ENCODE results near the gene MYH14.

MYH14 gene

GRCh38 chr19:50252887-50253268 is 49.5 kb downstream of the MYH14 start:
- H3K27me3 ChIP-seq (ENCODE audit: control insufficient read depth, low read length) = no peaks in the 10 kb centered on the region
- H3K36me3 ChIP-seq (ENCODE audit: control insufficient read depth, low read length) = no peaks in the 10 kb centered on the region
- H3K27ac ChIP-seq (ENCODE audit: low read depth, low read length) = no peak overlapping the region
- H3K9me3 ChIP-seq (ENCODE audit: control insufficient read depth, insufficient read depth, low read length) = peaks cover 7% of the 10 kb centered on the region
- no peaks in the 10 kb centered on the region for H4K20me1 ChIP-seq (ENCODE audit: control insufficient read depth, insufficient read depth, low read depth, low read length)
- no peaks in the 10 kb centered on the region for H3K4me1 ChIP-seq (ENCODE audit: control insufficient read depth, low read length)
- no peaks in the 10 kb centered on the region for H3K9me2 ChIP-seq (replicated peaks; ENCODE audit: control insufficient read depth, low read length)
- TF ChIP-seq EZH2phosphoT487 (IDR thresholded peaks at IDR 0.05; ENCODE audit: borderline replicate concordance, low read length) (no peak), CTCF (IDR thresholded peaks at IDR 0.05; ENCODE audit: low read depth, low read length, poor library complexity, severe bottlenecking) (no peak)
- H3K4me3 ChIP-seq (ENCODE audit: low read length) = no peak overlapping the region
- H3K4me2 ChIP-seq (ENCODE audit: low read length) = no peak overlapping the region
- H3K79me2 ChIP-seq (ENCODE audit: control insufficient read depth, low read length) = no peaks in the 10 kb centered on the region
- no peaks in the 10 kb centered on the region for H3F3A ChIP-seq (ENCODE audit: control insufficient read depth, insufficient read depth)

DNA sequence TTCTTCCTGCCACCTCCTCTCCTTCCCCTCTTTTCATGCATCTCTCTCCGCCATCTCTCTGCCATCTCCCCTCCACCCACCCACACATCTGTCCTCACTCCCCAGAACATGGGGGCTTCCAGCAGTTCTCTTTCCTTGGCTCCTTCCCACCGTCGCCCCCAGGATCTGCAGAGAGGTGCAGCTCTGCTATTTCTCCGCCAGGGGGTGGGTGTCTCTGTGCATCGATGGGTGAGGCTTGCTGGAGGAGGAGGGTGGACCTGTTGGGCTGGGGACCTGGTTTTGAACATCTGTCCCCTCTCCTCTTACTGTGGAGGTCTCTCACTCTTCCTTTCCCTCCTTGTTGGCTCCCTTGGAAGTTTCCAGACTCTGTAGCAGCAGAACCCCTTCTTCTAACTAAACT is 51.7 kb downstream of the MYH14 start:
- Histone ChIP-seq H3K27me3 (ENCODE audit: control insufficient read depth, low read length) (no peaks in the 10 kb centered on the region), H3K36me3 (ENCODE audit: control insufficient read depth, low read length) (no peaks in the 10 kb centered on the region), H3K79me2 (ENCODE audit: control insufficient read depth, low read length) (no peaks in the 10 kb centered on the region), H3K9me2 (replicated peaks; ENCODE audit: control insufficient read depth, low read length) (no peaks in the 10 kb centered on the region), H3K4me2 (ENCODE audit: low read length) (no peak overlapping the region), H3K9me3 (ENCODE audit: control insufficient read depth, insufficient read depth, low read length) (peaks cover 7% of the 10 kb centered on the region), H4K20me1 (ENCODE audit: control insufficient read depth, insufficient read depth, low read depth, low read length) (no peaks in the 10 kb centered on the region), H3K27ac (ENCODE audit: low read depth, low read length) (no peak overlapping the region), H3F3A (ENCODE audit: control insufficient read depth, insufficient read depth) (no peaks in the 10 kb centered on the region), H3K4me1 (ENCODE audit: control insufficient read depth, low read length) (no peaks in the 10 kb centered on the region), H3K4me3 (ENCODE audit: low read length) (no peak overlapping the region)
- TF ChIP-seq EZH2phosphoT487 (IDR thresholded peaks at IDR 0.05; ENCODE audit: borderline replicate concordance, low read length) = no peak
- peak; percentile 74 for TF ChIP-seq CTCF (IDR thresholded peaks at IDR 0.05; ENCODE audit: low read depth, low read length, poor library complexity, severe bottlenecking)

DNA sequence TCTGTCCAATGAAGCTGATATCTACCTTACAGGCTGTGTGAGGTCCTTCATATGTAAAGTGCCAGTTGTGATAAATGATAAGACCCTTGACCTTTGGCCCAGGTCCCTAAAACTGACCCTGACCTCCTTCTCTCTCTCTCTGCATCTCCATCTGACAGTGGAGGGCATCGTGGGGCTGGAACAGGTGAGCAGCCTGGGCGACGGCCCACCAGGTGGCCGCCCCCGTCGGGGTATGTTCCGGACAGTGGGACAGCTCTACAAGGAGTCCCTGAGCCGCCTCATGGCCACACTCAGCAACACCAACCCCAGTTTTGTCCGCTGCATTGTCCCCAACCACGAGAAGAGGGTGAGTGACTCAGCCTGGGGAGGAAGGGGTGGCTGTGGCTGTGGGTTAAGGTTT is 53.7 kb downstream of the MYH14 start:
- Histone ChIP-seq H3K79me2 (ENCODE audit: control insufficient read depth, low read length) (no peaks in the 10 kb centered on the region), H3K9me3 (ENCODE audit: control insufficient read depth, insufficient read depth, low read length) (peaks cover 7% of the 10 kb centered on the region), H4K20me1 (ENCODE audit: control insufficient read depth, insufficient read depth, low read depth, low read length) (no peaks in the 10 kb centered on the region), H3K36me3 (ENCODE audit: control insufficient read depth, low read length) (no peaks in the 10 kb centered on the region), H3K4me2 (ENCODE audit: low read length) (no peak overlapping the region), H3K27ac (ENCODE audit: low read depth, low read length) (no peak overlapping the region), H3K4me1 (ENCODE audit: control insufficient read depth, low read length) (no peaks in the 10 kb centered on the region), H3F3A (ENCODE audit: control insufficient read depth, insufficient read depth) (no peaks in the 10 kb centered on the region), H3K4me3 (ENCODE audit: low read length) (no peak overlapping the region), H3K27me3 (ENCODE audit: control insufficient read depth, low read length) (no peaks in the 10 kb centered on the region), H3K9me2 (replicated peaks; ENCODE audit: control insufficient read depth, low read length) (no peaks in the 10 kb centered on the region)
- TF ChIP-seq CTCF (IDR thresholded peaks at IDR 0.05; ENCODE audit: low read depth, low read length, poor library complexity, severe bottlenecking) = no peak
- no peak for TF ChIP-seq EZH2phosphoT487 (IDR thresholded peaks at IDR 0.05; ENCODE audit: borderline replicate concordance, low read length)

- Histone ChIP-seq H3K9me3 (ENCODE audit: control insufficient read depth, insufficient read depth, low read length) (no peaks in the 10 kb centered on the region), H3K79me2 (ENCODE audit: control insufficient read depth, low read length) (no peaks in the 10 kb centered on the region), H3K9me2 (replicated peaks; ENCODE audit: control insufficient read depth, low read length) (no peaks in the 10 kb centered on the region), H3K4me2 (ENCODE audit: low read length) (no peak overlapping the region), H4K20me1 (ENCODE audit: control insufficient read depth, insufficient read depth, low read depth, low read length) (no peaks in the 10 kb centered on the region), H3K27me3 (ENCODE audit: control insufficient read depth, low read length) (no peaks in the 10 kb centered on the region), H3K4me3 (ENCODE audit: low read length) (no peak overlapping the region), H3K36me3 (ENCODE audit: control insufficient read depth, low read length) (no peaks in the 10 kb centered on the region), H3K4me1 (ENCODE audit: control insufficient read depth, low read length) (no peaks in the 10 kb centered on the region), H3K27ac (ENCODE audit: low read depth, low read length) (no peak overlapping the region), H3F3A (ENCODE audit: control insufficient read depth, insufficient read depth) (no peaks in the 10 kb centered on the region)
- no peak for TF ChIP-seq EZH2phosphoT487 (IDR thresholded peaks at IDR 0.05; ENCODE audit: borderline replicate concordance, low read length)
- TF ChIP-seq CTCF (IDR thresholded peaks at IDR 0.05; ENCODE audit: low read depth, low read length, poor library complexity, severe bottlenecking) = peak; percentile 89
These were observed 55.5 kb downstream of the MYH14 start for GRCh38 chr19:50258918-50259372.

Measured in DOHH2 (cell line).